Prostate gland (tissue), 2 donors: Measurements from ENCODE around the gene LINGO1. TPM values are rescaled to one million over a fixed set of nuclear protein-coding genes. Genes with fewer than 3 reads are reported as not detected.

Source experiments
- DNase-seq: peaks from one replicate; pipeline ENCODE4 v3.0.0-alpha.2; 2019; ENCODE audit warnings: low spot score
- H3K27ac ChIP-seq, 2 donors: fragments of 200-600 bp; sonication (generic); 2 replicates each; pipeline ENCODE4 v1.5.1; 2017 to 2019
- H3K27me3 ChIP-seq: fragments of 200-600 bp; sonication (generic); replicated peaks from 2 replicates; pipeline ENCODE4 v1.5.1; 2019; ENCODE audit not compliant: insufficient read depth
- H3K36me3 ChIP-seq, 2 donors: fragments of 200-600 bp; sonication (generic); 1 replicate in 1 of 2; 2 replicates in 1 of 2; pipeline versions ENCODE4 v1.5.1 to v1.8.1; 2017 to 2019
- H3K4me1 ChIP-seq: fragments of 200-600 bp; sonication (generic); replicated peaks from 2 replicates; pipeline ENCODE4 v1.5.1; 2019
- H3K4me3 ChIP-seq, 2 donors: fragments of 200-600 bp; sonication (generic); 2 replicates each; pipeline ENCODE4 v1.5.1; 2017 to 2019
- H3K9me3 ChIP-seq: fragments of 200-600 bp; sonication (generic); 2 replicates; pipeline ENCODE4 v1.5.1; 2017
- CTCF ChIP-seq, 4 experiments: fragments of 200-600 bp in 2 of 4; fragments of 450-650 bp in 2 of 4; sonication (generic) in 2 of 4; IDR thresholded peaks; 1 replicate in 3 of 4; 2 replicates in 1 of 4; pipeline ENCODE4 v1.5.1; 2016 to 2019; ENCODE audit warnings: antibody characterized with exemption in 4 of 4, mild to moderate bottlenecking in 2 of 4, moderate library complexity in 2 of 4
- POLR2A ChIP-seq: fragments of 450-650 bp; IDR thresholded peaks from one replicate; pipeline ENCODE4 v1.6.1; 2016; ENCODE audit warnings: antibody characterized with exemption, mild to moderate bottlenecking
- POLR2AphosphoS5 ChIP-seq: sonication (generic); formaldehyde crosslinking; IDR thresholded peaks from one replicate; pipeline ENCODE4 v1.6.1; 2017; ENCODE audit warnings: antibody characterized with exemption
- WGBS: methylation state at CpG from one replicate; pipeline ENCODE4 v1.1.5; 2018; 5-methylcytosine and 5-hydroxymethylcytosine counted together
- intact Hi-C: fragments of 100-400 bp; cut with DNase I; formaldehyde crosslinking; loops from one replicate; pipeline ENCODE4 v1.14.2; 2022
- total RNA-seq, 2 donors: library from RNA; depleted of rRNA; stranded (reverse); fragments of >200 nt; gene quantifications; one replicate each; pipeline ENCODE4 v1.1.0, GENCODE V29; 2016

The LINGO1 gene
- total RNA-seq, 2 donors from 2014 or later, result 2.9 to 10.2 TPM

- Histone ChIP-seq H3K4me1 (no peaks in the 10 kb centered on the region), H3K4me3 (no peak overlapping the region), H3K27me3 (peaks cover 5% of the 10 kb centered on the region), H3K9me3 (no peaks in the 10 kb centered on the region), H3K36me3 (no peaks in the 10 kb centered on the region), H3K27ac (no peak overlapping the region)
- DNase-seq, result no peak
- 72% methylated on average over 15 of the region's 16 CpGs for WGBS
- intact Hi-C loops, result no loop called here
- no peak for TF ChIP-seq POLR2A
- TF ChIP-seq POLR2AphosphoS5, result no peak
- no peak for TF ChIP-seq CTCF (IDR thresholded peaks at IDR 0.05)
These were observed 26.3 kb downstream of the LINGO1 start for GRCh38 chr15:77606142-77607034.

- H3K27me3 ChIP-seq, result peaks cover 5% of the 10 kb centered on the region
- H3K36me3 ChIP-seq, result no peaks in the 10 kb centered on the region
- H3K4me1 ChIP-seq, result no peaks in the 10 kb centered on the region
- TF ChIP-seq POLR2A (no peak), CTCF (IDR thresholded peaks at IDR 0.05) (no peak)
- no peak overlapping the region for H3K4me3 ChIP-seq
- no peak overlapping the region for H3K27ac ChIP-seq
- H3K9me3 ChIP-seq, result no peaks in the 10 kb centered on the region
- DNase-seq, result no peak
- WGBS, result 92% methylated on average over 6 of the region's 6 CpGs
- intact Hi-C loops, result no loop called here
These were observed 27.2 kb downstream of the LINGO1 start for GRCh38 chr15:77605547-77605946.

DNA sequence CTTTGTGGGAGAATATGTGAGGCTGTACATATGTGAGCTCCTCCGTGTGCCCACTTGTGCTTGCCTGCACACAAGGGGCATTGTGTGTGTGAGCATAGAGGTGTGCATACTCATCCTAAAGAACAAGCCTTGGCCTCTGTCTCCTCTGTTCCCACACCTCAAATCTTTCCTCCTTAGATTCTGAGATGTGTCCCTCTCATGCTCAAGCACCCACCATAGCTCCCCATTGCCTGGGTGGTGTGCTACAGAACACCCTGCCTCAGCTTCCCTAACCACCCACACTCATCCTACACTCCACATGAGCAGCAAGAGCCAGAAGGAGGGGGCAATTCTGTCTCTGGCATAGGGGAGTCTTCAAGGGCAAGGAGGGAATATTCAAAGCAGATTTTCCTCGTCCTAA lies 27.7 kb downstream of the LINGO1 start:
- intact Hi-C loops, result no loop called here
- Histone ChIP-seq H3K27me3 (peaks cover 5% of the 10 kb centered on the region), H3K9me3 (no peaks in the 10 kb centered on the region), H3K4me1 (no peaks in the 10 kb centered on the region), H3K4me3 (no peak overlapping the region), H3K27ac (no peak overlapping the region), H3K36me3 (no peaks in the 10 kb centered on the region)
- DNase-seq, result no peak
- 65% methylated on average over 2 of the region's 2 CpGs for WGBS
- TF ChIP-seq POLR2AphosphoS5 (no peak), POLR2A (no peak), CTCF (IDR thresholded peaks at IDR 0.05) (no peak)

- Histone ChIP-seq H3K27ac (no peak overlapping the region), H3K9me3 (no peaks in the 10 kb centered on the region), H3K27me3 (peaks cover 5% of the 10 kb centered on the region), H3K36me3 (no peaks in the 10 kb centered on the region), H3K4me3 (no peak overlapping the region), H3K4me1 (no peaks in the 10 kb centered on the region)
- no peak for TF ChIP-seq POLR2AphosphoS5
- no peak for TF ChIP-seq CTCF (IDR thresholded peaks at IDR 0.05)
- no peak for TF ChIP-seq POLR2A
- WGBS, result 73% methylated on average over 14 of the region's 14 CpGs
- no peak for DNase-seq
- intact Hi-C loops, result no loop called here
These were observed 28.9 kb downstream of the LINGO1 start for GRCh38 chr15:77603611-77604336.
